Suprapubic skin (tissue), 4 donors: Measurements from ENCODE around the gene DUSP16. TPM values are rescaled to one million over a fixed set of nuclear protein-coding genes. Genes with fewer than 3 reads are reported as not detected.
A peak's percentile ranks its signal among the peaks of the same experiment; 100 is the strongest.

Experiments
- DNase-seq, 2 donors: peaks; one replicate each; pipeline ENCODE4 v3.0.0-alpha.2; 2019; ENCODE audit warnings: low spot score in 2 of 2
- H3K27ac ChIP-seq: fragments of 200-600 bp; sonication (generic); one replicate; pipeline ENCODE4 v1.5.1; 2019
- H3K27me3 ChIP-seq: fragments of 200-600 bp; sonication (generic); one replicate; pipeline ENCODE4 v1.5.1; 2019
- H3K36me3 ChIP-seq: fragments of 200-600 bp; sonication (generic); one replicate; pipeline ENCODE4 v1.5.1; 2019
- H3K4me1 ChIP-seq: fragments of 200-600 bp; sonication (generic); one replicate; pipeline ENCODE4 v1.5.1; 2019
- H3K4me3 ChIP-seq: fragments of 200-600 bp; sonication (generic); one replicate; pipeline ENCODE4 v1.5.1; 2019; ENCODE audit warnings: mild to moderate bottlenecking
- H3K9me3 ChIP-seq: fragments of 200-600 bp; sonication (generic); one replicate; pipeline ENCODE4 v1.5.1; 2019
- EP300 ChIP-seq: sonication (generic); formaldehyde crosslinking; IDR thresholded peaks from one replicate; pipeline ENCODE4 v1.6.1; 2017; ENCODE audit warnings: antibody characterized with exemption
- POLR2A ChIP-seq, 2 donors: fragments of 450-650 bp; IDR thresholded peaks; one replicate each; pipeline ENCODE4 v1.6.1; 2017; ENCODE audit warnings: antibody characterized with exemption in 2 of 2, mild to moderate bottlenecking in 2 of 2, moderate library complexity in 2 of 2
- POLR2AphosphoS5 ChIP-seq, 3 donors: sonication (generic); formaldehyde crosslinking; IDR thresholded peaks; one replicate each; pipeline ENCODE4 v1.6.1; 2017; ENCODE audit warnings: antibody characterized with exemption in 3 of 3
- WGBS: methylation state at CpG from one replicate; pipeline ENCODE4 v1.1.5; 2018; 5-methylcytosine and 5-hydroxymethylcytosine counted together
- total RNA-seq, 4 donors: library from RNA; depleted of rRNA; stranded (reverse); fragments of >200 nt; gene quantifications; one replicate each; pipeline ENCODE4 v1.1.0, GENCODE V29; 2016
- TF ChIP-seq, protein P1 (sequence below), 2 donors: fragments of 200-600 bp in 1 of 2; fragments of 450-650 bp in 1 of 2; sonication (generic) in 1 of 2; IDR thresholded peaks; one replicate each; pipeline ENCODE4 v1.5.1; 2016 to 2019; ENCODE audit warnings: antibody characterized with exemption in 2 of 2, mild to moderate bottlenecking in 1 of 2, moderate library complexity in 1 of 2

Gene DUSP16, protein sequence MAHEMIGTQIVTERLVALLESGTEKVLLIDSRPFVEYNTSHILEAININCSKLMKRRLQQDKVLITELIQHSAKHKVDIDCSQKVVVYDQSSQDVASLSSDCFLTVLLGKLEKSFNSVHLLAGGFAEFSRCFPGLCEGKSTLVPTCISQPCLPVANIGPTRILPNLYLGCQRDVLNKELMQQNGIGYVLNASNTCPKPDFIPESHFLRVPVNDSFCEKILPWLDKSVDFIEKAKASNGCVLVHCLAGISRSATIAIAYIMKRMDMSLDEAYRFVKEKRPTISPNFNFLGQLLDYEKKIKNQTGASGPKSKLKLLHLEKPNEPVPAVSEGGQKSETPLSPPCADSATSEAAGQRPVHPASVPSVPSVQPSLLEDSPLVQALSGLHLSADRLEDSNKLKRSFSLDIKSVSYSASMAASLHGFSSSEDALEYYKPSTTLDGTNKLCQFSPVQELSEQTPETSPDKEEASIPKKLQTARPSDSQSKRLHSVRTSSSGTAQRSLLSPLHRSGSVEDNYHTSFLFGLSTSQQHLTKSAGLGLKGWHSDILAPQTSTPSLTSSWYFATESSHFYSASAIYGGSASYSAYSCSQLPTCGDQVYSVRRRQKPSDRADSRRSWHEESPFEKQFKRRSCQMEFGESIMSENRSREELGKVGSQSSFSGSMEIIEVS
- 10 to 100 TPM; 20.3 to 33.2 (median 24.8) TPM for total RNA-seq

DNA sequence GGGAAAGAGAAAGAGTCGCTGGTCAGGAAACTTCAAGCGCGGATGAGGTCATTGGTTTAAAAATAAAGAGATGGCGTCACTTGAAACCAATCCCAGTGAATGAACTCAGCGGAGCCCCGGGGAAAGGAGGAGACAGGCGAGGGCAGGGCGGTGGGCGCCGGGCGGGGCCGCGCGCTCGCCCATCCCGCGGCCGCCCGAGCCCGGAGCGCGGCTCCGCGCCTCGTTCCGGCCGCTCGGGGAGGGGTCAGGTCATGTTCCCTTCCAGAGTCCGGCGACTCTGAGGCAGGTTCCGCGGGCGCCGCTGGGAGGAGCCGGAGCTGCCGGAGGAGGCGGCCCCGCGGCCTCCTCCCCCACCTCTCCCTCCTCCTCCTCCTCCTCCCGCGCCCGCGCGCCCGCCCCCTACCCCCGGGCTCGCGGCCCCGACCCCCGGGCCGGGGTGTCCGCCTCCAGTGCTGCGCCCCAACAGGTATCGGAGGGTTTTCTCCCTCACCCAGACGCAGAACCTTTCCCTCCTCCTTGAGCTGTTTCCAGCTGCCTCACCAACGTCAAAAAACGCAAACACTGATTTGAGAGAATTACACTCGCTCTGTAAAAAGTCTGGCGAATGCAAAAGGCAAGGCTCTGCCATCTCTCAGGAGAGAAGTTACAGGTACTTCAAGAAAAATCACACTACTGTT is at the start of gene DUSP16:
Gene DUSP16 (minus strand): TSS at position 279 of the 677 bp plus-strand sequence. CDS start 41,765 bp downstream, outside the sequence.
- WGBS = under 1% methylated on average over 53 of the region's 59 CpGs
- Histone ChIP-seq H3K36me3 (no peaks in the 10 kb centered on the region), H3K4me3 (peak within 1 kb of the TSS; percentile 77), H3K9me3 (no peaks in the 10 kb centered on the region), H3K27me3 (no peaks in the 10 kb centered on the region), H3K4me1 (peaks cover 42% of the 10 kb centered on the region), H3K27ac (peak within 1 kb of the TSS; percentile 99)
- peak; percentile 92 for DNase-seq
- TF ChIP-seq EP300 (no peak), POLR2A (IDR thresholded peaks at IDR 0.05) (peak in 1 of 2 donors; percentile 84), POLR2AphosphoS5 (IDR thresholded peaks at IDR 0.05) (no peak)
- TF ChIP-seq, protein P1, sequence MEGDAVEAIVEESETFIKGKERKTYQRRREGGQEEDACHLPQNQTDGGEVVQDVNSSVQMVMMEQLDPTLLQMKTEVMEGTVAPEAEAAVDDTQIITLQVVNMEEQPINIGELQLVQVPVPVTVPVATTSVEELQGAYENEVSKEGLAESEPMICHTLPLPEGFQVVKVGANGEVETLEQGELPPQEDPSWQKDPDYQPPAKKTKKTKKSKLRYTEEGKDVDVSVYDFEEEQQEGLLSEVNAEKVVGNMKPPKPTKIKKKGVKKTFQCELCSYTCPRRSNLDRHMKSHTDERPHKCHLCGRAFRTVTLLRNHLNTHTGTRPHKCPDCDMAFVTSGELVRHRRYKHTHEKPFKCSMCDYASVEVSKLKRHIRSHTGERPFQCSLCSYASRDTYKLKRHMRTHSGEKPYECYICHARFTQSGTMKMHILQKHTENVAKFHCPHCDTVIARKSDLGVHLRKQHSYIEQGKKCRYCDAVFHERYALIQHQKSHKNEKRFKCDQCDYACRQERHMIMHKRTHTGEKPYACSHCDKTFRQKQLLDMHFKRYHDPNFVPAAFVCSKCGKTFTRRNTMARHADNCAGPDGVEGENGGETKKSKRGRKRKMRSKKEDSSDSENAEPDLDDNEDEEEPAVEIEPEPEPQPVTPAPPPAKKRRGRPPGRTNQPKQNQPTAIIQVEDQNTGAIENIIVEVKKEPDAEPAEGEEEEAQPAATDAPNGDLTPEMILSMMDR (IDR thresholded peaks at IDR 0.05) = peak in 1 of 2 donors; percentile 10

DNA sequence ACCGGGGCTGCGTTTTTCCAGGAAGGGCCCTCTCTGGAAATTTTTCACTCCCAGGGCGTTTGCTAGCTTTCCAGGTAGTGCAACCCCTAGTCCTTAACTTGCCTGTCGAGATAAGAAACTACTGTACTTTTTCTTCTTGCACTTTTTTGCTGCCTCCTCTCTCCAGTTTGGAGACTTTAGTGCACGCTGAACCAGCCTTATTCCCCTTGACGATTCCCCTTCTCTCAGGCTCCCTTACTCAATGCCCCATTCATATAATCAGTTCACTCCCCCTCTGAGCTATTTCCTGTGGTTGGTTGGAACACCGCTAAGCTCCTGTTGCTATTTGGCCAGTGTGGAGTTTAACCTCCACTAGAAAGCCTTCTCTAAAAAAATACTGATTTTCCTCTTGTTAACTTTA is 49.7 kb upstream of the DUSP16 start:
- Histone ChIP-seq H3K4me1 (peaks cover 43% of the 10 kb centered on the region), H3K27ac (peak overlapping the region; percentile 90), H3K9me3 (no peaks in the 10 kb centered on the region), H3K4me3 (peak overlapping the region; percentile 64), H3K36me3 (no peaks in the 10 kb centered on the region), H3K27me3 (no peaks in the 10 kb centered on the region)
- 1% methylated on average over 7 of the region's 7 CpGs for WGBS
- no peak for DNase-seq
- TF ChIP-seq, protein P1 (IDR thresholded peaks at IDR 0.05) = no peak
- no peak for TF ChIP-seq EP300
- TF ChIP-seq POLR2AphosphoS5 (IDR thresholded peaks at IDR 0.05) = no peak
- TF ChIP-seq POLR2A (IDR thresholded peaks at IDR 0.05) = no peak

DNA sequence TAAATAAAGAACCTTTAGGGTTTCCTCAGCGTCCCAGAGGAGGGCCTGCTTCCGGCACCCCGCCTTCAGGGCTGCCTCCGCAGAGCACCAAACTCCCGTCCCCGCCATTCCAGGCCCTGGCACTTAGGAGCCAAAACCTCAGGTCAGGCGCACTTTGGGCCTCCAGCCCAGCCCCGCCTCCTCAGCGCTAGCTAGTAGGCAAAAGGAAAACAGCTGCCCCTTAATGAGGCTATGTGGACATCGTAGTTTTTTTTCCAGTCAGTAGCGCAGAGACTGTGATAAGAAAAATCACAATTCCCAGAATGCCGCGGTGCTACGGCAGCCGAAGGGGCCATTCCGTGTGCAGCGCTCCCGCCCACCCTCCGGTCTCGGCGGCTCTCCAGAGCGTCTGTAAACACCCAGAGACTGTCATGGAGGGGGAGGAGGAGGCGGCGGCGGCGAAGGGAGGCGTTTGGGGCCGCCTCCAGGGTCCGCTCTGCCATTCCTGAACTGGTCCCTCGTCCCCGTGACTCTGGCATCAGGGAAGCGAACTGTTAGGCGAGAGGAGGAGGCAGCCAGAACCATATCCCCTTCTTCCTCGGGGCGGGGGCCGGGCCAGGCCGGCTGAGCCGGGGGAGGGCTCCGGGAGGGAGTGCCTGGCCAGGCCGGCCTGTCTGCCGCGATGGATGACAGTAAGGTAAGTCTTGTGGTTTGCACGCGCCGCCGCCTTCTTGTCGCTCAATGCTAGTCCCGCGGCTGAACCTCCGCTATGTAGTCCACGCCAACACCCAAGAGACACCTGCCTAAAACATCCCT is 49.0 kb upstream of the DUSP16 start, which contains the start of gene CREBL2:
Gene CREBL2 (plus strand): TSS at position 365 of the 795 bp plus-strand sequence. CDS start 297 bp downstream, at position 662.
- H3K36me3 ChIP-seq = no peaks in the 10 kb centered on the region
- H3K27ac ChIP-seq = peak within 1 kb of the TSS; percentile 90
- H3K4me1 ChIP-seq = peaks cover 39% of the 10 kb centered on the region
- WGBS = under 1% methylated on average over 19 of the region's 51 CpGs
- peak within 1 kb of the TSS; percentile 64 for H3K4me3 ChIP-seq
- TF ChIP-seq, protein P1 (IDR thresholded peaks at IDR 0.05) = no peak
- TF ChIP-seq POLR2A (IDR thresholded peaks at IDR 0.05) = peak in 1 of 2 donors; percentile 71
- TF ChIP-seq POLR2AphosphoS5 (IDR thresholded peaks at IDR 0.05) = peak in 2 of 3 donors; percentile 79 to 99
- peak; percentile 12 for TF ChIP-seq EP300
- H3K9me3 ChIP-seq = no peaks in the 10 kb centered on the region
- H3K27me3 ChIP-seq = no peaks in the 10 kb centered on the region
- DNase-seq = peak; percentile 95 to 97

DNA sequence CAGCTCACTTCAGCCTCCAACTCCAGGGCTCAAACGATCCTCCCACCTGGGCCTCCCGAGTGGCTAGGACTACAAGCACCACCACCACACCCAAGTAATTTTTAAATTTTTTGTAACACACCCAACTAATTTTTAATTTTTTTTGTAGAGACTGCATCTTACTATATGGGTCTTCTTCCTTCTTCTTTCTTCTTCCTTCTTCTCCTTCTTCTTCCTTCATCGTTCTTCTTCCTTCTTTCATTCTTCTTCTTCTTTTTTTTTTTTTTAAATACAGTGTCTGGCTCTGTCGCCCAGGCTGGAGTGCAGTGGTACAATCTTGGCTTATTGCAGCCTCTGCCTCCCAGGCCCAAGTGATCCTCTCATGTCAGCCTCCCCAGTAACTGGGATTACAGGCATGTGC is 48.0 kb upstream of the DUSP16 start:
- no peaks in the 10 kb centered on the region for H3K9me3 ChIP-seq
- H3K36me3 ChIP-seq = no peaks in the 10 kb centered on the region
- TF ChIP-seq EP300 = no peak
- TF ChIP-seq, protein P1 (IDR thresholded peaks at IDR 0.05) = no peak
- TF ChIP-seq POLR2A (IDR thresholded peaks at IDR 0.05) = no peak
- no peak for TF ChIP-seq POLR2AphosphoS5 (IDR thresholded peaks at IDR 0.05)
- no peak for DNase-seq
- H3K4me3 ChIP-seq = peak overlapping the region; percentile 64
- H3K27me3 ChIP-seq = no peaks in the 10 kb centered on the region
- peak overlapping the region; percentile 90 for H3K27ac ChIP-seq
- H3K4me1 ChIP-seq = peaks cover 38% of the 10 kb centered on the region
- 87% methylated on average over 4 of the region's 4 CpGs for WGBS
